HL-60/S4 treated with retinoic acid at 250 ng/mL for 4 days and 3 days (cell line): ENCODE measurements around the gene STIM1.

ENCODE experiments used
- in situ Hi-C: fragments of 300-500 bp; cut with MboI; formaldehyde crosslinking; loops from 2 replicates; pipeline ENCODE4 v1.7.0; 2022; ENCODE audit warnings: low sequenced_read_pairs

Gene STIM1

DNA sequence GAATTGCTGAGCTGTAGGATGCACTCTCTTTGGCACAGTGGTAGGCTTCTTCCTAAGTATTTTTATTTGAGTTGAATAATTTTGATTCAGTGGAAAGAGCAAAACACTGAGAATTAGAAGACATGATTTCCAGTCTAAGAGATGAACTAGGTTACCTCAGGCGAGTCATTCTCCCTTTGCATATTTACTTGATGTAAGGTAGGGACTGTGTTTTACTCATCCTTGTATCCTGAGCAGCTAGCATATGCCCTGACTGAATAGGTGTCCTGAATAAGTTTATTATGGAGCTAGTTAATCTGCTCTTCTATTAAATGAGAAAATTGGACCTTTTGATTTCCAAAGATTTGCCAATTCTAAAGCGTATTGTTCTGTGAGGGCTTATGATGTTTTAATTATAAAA lies 50.7 kb downstream of the STIM1 start:
- in situ Hi-C loops = no loop called here

DNA sequence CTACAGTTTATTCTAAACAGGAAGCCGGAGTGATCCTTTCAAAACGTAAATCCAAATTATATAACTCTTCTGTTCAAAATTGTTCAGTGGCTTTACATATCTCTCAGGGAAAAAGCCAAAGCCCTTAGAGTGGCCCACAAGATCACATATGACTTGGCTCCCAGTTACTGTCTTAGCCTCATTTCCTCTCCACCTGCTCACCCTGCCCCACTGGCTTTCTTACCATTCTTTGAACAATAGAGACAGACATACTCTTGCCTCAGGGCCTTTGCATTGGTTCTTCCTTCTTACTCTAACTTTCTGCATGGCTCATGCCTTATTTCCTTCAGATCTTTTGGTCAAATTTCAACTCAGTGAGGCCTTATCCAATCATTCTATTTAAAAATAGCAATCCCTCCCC lies 52.1 kb downstream of the STIM1 start:
- in situ Hi-C loops = no loop called here

DNA sequence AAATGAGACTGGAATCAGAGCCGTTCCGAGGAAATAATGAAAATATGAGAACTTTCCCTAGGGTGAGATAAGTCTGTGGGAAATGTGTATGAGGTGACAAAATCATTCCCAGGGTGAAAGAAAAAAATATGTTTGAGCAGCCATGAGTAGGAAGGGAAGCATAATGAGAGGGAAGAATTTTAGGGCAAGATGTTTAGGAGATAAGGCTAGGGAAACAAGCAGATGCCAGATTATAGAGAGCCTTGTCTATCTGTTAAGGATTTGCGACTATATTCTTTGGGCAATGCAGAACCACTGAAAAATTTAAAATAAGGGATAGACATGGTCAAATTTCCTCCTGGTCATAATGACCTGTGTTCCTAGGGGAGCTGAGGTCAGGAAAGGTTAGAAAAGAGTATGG lies 54.4 kb downstream of the STIM1 start:
- in situ Hi-C loops = no loop called here

DNA sequence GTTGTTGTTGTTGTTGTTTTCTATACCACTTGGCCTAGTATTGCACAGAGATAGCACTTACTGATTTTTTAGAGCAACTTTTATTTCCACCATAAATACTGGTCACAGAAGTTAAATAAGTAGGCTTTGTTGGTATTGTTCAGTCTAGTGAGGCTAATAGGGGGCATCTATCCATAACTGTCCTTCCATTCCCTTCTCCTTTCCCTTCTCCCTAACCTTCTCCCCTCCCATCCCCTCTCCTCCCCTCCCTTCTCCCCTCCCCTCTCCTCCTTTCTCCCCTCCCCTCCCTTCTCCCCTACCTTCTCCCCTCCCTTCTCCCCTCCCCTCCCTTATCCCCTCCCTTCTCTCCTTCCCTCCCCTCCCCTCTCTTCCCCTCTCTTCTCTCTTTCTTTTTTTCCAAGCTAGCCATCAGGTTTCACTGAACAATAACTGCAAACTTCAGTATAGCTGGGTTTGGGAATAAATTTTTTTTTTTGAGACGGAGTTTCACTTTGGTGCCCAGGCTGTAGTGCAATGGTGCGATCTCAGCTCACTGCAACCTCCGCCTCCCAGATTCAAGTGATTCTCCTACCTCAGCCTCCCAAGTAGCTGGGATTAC lies 56.5 kb downstream of the STIM1 start:
- in situ Hi-C loops = no loop called here

DNA sequence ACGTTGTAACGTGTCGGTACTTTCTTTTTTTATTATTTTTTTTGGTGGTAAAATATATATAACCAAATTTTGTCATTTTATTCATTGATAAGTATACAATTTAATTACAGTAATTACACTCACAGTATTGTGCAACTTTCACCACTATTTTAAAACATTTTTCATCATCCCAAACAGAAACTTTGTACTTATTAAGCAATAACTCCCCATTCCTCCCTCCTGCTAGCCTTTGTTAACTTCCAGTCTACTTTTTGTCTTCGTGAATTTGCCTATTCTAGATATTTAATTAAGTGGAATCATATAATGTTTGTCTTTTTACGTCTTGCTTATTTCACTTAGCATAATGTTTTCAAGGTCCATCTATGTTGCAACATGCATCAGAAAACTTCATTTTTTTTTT lies 58.5 kb downstream of the STIM1 start:
- in situ Hi-C loops = no loop called here

- in situ Hi-C loops = no loop called here
Observed at GRCh38 chr11:3914805-3915204, 59.3 kb downstream of the STIM1 start.

DNA sequence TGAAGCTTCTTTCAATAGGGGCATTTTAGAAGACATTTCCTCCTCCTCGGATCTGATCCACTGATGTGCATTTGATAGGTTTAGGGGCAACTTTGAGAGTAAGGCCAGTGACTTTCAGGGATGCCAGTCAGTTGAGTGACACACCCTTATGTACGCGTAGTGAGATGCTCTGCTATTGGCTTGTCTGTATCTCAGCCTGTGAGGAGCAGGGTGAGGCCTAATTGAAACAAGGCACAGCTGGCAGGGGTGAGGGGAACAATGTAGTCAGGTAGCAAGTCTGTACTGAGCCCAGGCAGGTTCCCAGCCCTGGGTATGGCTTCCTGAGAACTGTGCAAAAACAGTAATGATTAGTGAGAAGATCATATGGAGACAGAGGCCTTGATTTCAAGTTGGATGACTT lies 61.5 kb downstream of the STIM1 start:
- in situ Hi-C loops = no loop called here

DNA sequence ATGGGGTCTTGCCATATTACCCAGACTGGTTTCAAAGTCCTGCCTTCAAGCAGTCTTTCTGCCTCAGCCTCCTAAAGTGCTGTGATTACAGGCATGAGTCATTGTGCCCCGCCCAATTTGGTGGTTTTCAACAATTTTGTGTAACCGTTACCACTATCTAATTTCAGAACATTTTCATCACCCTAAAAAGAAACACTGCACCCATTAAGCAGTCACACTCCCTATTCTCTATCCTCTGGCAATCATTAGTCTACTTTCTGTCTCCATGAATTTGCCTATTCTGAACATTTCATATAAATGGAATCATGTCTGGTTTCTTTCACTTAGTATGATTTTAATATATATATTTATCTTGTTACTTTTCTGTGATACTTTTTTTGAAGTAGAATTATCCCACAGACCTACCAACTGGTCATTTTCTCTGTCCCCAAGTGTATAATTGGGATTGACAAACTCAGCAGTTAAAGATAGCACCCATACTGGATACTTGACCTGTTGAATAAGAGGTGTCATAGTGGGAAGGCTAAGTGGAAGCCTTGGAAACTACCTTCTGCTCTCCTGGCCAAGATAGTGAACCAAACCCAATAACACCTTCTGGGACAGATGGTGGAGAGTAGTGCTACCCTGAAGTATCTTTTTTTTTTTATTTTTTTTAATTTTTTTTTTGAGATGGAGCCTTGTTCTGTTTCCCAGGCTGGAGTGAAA lies 64.8 kb downstream of the STIM1 start:
- in situ Hi-C loops = no loop called here

DNA sequence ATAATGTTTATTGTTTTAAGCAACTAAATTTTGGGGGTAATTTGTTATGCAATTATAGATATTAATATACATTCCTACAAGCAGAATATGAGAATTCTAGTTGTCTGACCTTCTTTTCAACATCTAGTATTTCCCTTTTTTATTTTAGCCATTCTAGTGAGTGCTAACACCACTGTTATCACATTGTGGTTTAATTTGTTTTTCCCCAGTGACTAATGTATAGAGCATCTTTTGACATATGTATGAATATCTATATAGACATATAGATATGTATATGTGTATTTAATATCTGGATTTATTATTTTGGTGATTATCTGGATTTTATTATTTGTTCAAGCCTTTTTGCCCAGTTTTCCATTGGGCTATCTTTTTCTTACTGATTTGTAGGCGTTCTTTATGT lies 66.6 kb downstream of the STIM1 start:
- in situ Hi-C loops = no loop called here

GRCh38 chr11:3925513-3925912 lies 70.0 kb downstream of the STIM1 start:
- in situ Hi-C loops = no loop called here

GRCh38 chr11:3926458-3927095 lies 71.1 kb downstream of the STIM1 start:
- in situ Hi-C loops = no loop called here

- in situ Hi-C loops = no loop called here
Observed at GRCh38 chr11:3927129-3927796, 71.8 kb downstream of the STIM1 start.

GRCh38 chr11:3929232-3929631 lies 73.8 kb downstream of the STIM1 start:
- in situ Hi-C loops = no loop called here

DNA sequence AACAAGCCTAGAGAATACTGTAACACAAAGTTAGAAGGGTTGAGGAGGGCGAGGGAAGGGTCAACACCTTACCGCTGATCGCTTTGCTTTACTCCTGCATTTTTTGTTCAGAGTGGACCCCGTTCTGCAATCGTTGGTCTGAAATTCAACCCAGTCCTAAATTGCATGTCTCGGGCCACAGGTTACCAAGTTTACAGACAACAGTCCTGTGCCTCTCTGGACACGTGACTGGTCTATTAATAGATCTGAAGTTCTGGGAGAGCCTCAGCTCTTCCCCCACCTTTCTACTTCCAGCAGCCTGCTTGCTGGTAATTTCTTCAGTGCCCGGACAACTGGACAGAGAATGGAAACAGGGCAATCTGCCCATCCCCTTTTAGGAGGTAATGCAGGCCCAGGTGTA lies 74.2 kb downstream of the STIM1 start:
- in situ Hi-C loops = no loop called here

DNA sequence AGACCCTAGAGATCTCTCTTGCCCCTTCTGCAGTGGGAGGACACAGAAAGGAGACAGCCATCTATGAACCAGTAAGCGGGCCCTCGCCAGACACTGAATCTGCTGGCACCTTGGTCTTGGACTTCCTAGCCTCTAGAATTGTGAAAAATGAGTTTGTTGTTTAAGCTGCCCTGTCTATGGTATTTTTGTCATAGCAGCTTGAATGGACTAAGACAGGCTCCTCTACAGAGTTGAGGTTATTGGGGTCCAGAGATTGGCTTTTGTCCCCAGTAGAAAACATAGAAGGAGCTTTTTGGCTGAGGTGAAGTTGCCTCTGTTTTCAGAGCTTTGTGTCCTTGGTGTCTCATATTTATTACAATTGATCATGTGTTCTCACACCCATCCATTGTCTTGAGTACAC lies 77.2 kb downstream of the STIM1 start:
- in situ Hi-C loops = no loop called here

DNA sequence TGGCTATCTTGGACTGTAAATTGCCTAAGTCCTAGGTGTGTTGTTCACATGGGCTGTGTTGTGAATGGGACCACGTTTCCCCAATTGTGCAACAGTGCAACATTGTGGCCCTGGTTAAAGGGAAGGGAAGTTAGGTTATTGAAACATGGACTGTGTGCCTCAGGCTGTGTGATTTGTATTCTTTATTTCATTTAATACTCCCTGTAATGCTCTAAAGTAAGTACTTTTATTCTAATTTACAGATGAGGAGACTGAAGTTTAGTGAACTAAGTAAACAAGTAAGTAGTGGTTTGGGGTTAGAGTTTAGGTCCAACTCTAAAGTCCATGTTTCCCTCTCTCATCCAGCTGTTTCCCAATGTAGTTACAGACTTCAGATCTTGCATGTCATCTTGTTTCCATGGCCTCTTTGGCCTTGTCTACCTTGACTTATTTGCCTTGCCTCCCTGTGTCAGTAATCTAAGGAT lies 77.7 kb downstream of the STIM1 start:
- in situ Hi-C loops = no loop called here

DNA sequence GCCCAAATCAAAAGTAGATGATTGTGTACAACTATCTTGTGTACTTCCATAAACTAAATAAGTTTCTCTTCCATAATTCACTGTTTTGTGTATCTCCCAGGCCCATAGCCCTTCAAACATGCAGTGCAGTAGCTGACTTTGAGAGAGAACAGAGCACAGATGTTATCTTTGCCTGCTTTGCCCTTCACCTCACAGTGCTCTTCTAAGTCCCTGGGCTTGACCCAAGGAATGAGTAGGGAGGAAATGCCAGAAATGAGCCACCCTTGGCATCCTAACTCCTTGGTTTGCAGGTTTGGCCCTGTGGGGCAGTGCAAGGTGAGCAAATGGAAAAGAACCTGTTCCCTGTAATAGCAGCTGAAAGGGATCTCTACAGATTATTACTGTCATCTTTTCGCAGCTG lies 79.2 kb downstream of the STIM1 start:
- in situ Hi-C loops = no loop called here

- in situ Hi-C loops = no loop called here
Observed at GRCh38 chr11:3936517-3936916, 81.1 kb downstream of the STIM1 start.

DNA sequence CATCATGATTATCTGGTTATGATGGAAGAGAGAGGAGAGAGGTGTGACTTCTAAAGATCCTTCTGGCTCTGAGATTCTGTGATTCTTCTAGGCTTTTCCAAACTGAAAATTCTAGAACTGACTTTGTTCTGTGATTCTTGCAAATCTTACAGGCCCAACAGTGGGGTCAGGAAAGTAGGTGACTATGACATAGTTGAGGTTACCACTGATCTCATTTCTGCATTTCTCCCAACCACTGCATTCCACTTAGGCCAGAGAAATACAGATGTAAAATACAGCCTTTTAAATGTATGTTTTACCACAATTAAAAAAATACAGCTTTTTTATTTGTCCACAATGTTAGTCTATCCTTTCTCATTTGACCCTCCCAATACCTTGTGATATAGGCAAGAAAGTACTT lies 83.7 kb downstream of the STIM1 start:
- in situ Hi-C loops = no loop called here

- in situ Hi-C loops = no loop called here
Observed at GRCh38 chr11:3939651-3940190, 84.3 kb downstream of the STIM1 start.

DNA sequence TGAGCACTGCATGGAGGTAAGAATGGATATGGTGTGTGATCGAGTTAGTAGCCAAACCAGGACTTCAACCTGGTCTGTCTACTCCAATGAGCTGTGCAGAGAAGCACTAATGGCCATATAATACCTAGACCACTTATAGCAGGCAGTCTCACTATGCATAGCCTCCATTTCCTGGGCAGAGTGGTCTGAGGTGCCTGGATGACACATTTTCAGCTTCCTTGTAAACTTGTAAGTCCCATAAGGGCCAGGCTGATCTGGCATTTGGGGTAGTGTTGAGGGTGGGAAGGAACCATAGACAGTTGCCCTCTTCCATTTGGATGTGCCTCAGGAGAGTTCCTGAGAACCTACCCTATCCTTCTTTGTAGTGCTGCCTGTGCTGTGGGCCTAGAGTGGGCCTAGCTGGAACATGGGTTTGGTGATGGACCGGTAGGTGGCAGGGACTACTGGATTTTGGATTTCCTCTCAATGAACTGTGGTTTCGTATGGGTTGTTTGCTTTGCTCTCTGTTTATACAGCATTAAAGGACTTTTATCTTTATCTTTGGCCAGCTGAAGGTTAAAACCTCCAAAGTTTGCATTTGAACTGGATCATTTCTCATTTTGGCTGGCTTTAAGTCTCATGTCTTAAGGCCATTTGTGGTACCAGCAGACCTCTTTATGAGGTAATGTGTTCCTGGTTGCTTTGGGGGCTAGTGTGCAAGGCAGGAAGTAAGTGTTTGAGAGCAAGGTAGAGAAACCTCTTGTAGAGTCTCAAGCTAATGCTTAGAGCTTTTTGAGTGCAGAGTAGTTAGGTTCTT lies 86.9 kb downstream of the STIM1 start:
- in situ Hi-C loops = no loop called here
